ENCODE measurements around the gene SLC15A1. TPM values are rescaled to one million over a fixed set of nuclear protein-coding genes. Genes with fewer than 3 reads are reported as not detected.

The SLC15A1 gene
- total RNA-seq, 1 experiment from 2014 or later: 2.6 TPM

GRCh38 chr13:98729658-98730057, 22.8 kb downstream of the SLC15A1 start:
- no peaks in the 10 kb centered on the region for H3K9me3 ChIP-seq (ENCODE audit: control insufficient read depth in 1 of 2, insufficient read depth in 1 of 2, low read depth in 1 of 2, low read length in 2 of 2)
- H3K4me3 ChIP-seq (replicated peaks in 1 of 2; ENCODE audit: low read depth in 1 of 2, low read length in 2 of 2): no peak overlapping the region
- POLR2A ChIA-PET: no interaction called here
- H3K27ac ChIP-seq (ENCODE audit: low read depth, low read length): no peak overlapping the region
- H3K4me1 ChIP-seq (ENCODE audit: control insufficient read depth in 1 of 2, insufficient read depth in 2 of 2, low read length in 2 of 2): no peaks in the 10 kb centered on the region
- H2AFZ ChIP-seq (ENCODE audit: low read depth, low read length, poor library complexity, severe bottlenecking): no peak overlapping the region
- ATAC-seq (no peak), DNase-seq (ENCODE audit: low read depth, low spot score) (no peak)
- RAD21 ChIA-PET (ENCODE audit: low non-redundant PET in 1 of 2, low total read pairs in 2 of 2, uncharacterized antibody in 2 of 2, unreplicated experiment in 2 of 2): no interaction called here
- no peak overlapping the region for H3K9ac ChIP-seq (ENCODE audit: low read length)
- BruUV-seq (replicated peaks): no TSS peak
- no peaks in the 10 kb centered on the region for H3K9me2 ChIP-seq (ENCODE audit: insufficient read depth)
- H3K4me2 ChIP-seq (ENCODE audit: low read length): no peak overlapping the region
- CTCF ChIA-PET: no interaction called here
- no peak for TF ChIP-seq CTCF (IDR thresholded peaks at IDR 0.05 in 2 of 3, conservative IDR thresholded peaks at IDR 0.05 in 1 of 3; ENCODE audit: borderline replicate concordance in 1 of 3, insufficient read depth in 1 of 3, low read depth in 2 of 3, low read length in 2 of 3)
- no peak for TF ChIP-seq MAX (IDR thresholded peaks at IDR 0.05)
- no peak for TF ChIP-seq POLR2AphosphoS5 (IDR thresholded peaks at IDR 0.05; ENCODE audit: low read depth, low read length)
- no peak for TF ChIP-seq ZFX (IDR thresholded peaks at IDR 0.05)
- no peaks in the 10 kb centered on the region for H3K36me3 ChIP-seq (ENCODE audit: control insufficient read depth in 1 of 2, insufficient read depth in 2 of 2, low read length in 2 of 2)
- H3K79me2 ChIP-seq (ENCODE audit: insufficient read depth, low read length): no peaks in the 10 kb centered on the region
- intact Hi-C loops (cut with micrococcal nuclease): no loop called here
- H4K20me1 ChIP-seq (ENCODE audit: insufficient read depth): no peaks in the 10 kb centered on the region
- no peaks in the 10 kb centered on the region for H3K27me3 ChIP-seq (ENCODE audit: insufficient read depth, low read length)

- no peak overlapping the region for H3K27ac ChIP-seq (ENCODE audit: low read depth, low read length)
- no peaks in the 10 kb centered on the region for H3K9me3 ChIP-seq (ENCODE audit: control insufficient read depth in 1 of 2, insufficient read depth in 1 of 2, low read depth in 1 of 2, low read length in 2 of 2)
- no peaks in the 10 kb centered on the region for H3K27me3 ChIP-seq (ENCODE audit: insufficient read depth, low read length)
Measured at GRCh38 chr13:98722958-98723357, 29.5 kb downstream of the SLC15A1 start.

More at GRCh38 chr13:98722958-98723357, 29.5 kb downstream of the SLC15A1 start:
- H3K9ac ChIP-seq (ENCODE audit: low read length): no peak overlapping the region
- no peak overlapping the region for H3K4me2 ChIP-seq (ENCODE audit: low read length)
- ChIA-PET CTCF (no interaction called here), RAD21 (ENCODE audit: low non-redundant PET in 1 of 2, low total read pairs in 2 of 2, uncharacterized antibody in 2 of 2, unreplicated experiment in 2 of 2) (no interaction called here), POLR2A (no interaction called here)
- intact Hi-C loops (cut with micrococcal nuclease): no loop called here
- H2AFZ ChIP-seq (ENCODE audit: low read depth, low read length, poor library complexity, severe bottlenecking): no peak overlapping the region
- no TSS peak for BruUV-seq (replicated peaks)
- H4K20me1 ChIP-seq (ENCODE audit: insufficient read depth): no peaks in the 10 kb centered on the region
- no peaks in the 10 kb centered on the region for H3K36me3 ChIP-seq (ENCODE audit: control insufficient read depth in 1 of 2, insufficient read depth in 2 of 2, low read length in 2 of 2)
- TF ChIP-seq SRF (IDR thresholded peaks at IDR 0.05; ENCODE audit: low read depth): no peak
- no peak for TF ChIP-seq SP1 (IDR thresholded peaks at IDR 0.05; ENCODE audit: low read depth)
- no peak for TF ChIP-seq CBX3 (IDR thresholded peaks at IDR 0.05; ENCODE audit: low read depth)
- ATAC-seq: no peak
- no peaks in the 10 kb centered on the region for H3K9me2 ChIP-seq (ENCODE audit: insufficient read depth)
- no peak overlapping the region for H3K4me3 ChIP-seq (replicated peaks in 1 of 2; ENCODE audit: low read depth in 1 of 2, low read length in 2 of 2)
- no peaks in the 10 kb centered on the region for H3K79me2 ChIP-seq (ENCODE audit: insufficient read depth, low read length)
- peaks cover 0 to 9% of the 10 kb centered on the region in 2 experiments; a peak in 1 of 4 replicates for H3K4me1 ChIP-seq (ENCODE audit: control insufficient read depth in 1 of 2, insufficient read depth in 2 of 2, low read length in 2 of 2)
- DNase-seq (ENCODE audit: low read depth, low spot score): no peak

Data from HCT116 (cell line).